WTC11 (cell line): ENCODE measurements around the gene HMGXB3. TPM values are rescaled to one million over a fixed set of nuclear protein-coding genes. Genes with fewer than 3 reads are reported as not detected.

Experiments used
- ATAC-seq: fragments of 200-7000 bp; cut with Tn5 transposase; 2 replicates; pipeline ENCODE4 v1.10.0; 2021; ENCODE audit warnings: mild to moderate bottlenecking, moderate library complexity
- CTCF ChIA-PET: fragments of 300-600 bp; sonication (Branson Sonifier 250); formaldehyde crosslinking; loops from one replicate; lab custom pipeline; 2021; ENCODE audit warnings: antibody characterized with exemption; lab: Charles Lee
- POLR2A ChIA-PET: fragments of 350-600 bp; sonication (Branson Sonifier 250); formaldehyde crosslinking; loops from one replicate; lab custom pipeline; 2021; ENCODE audit warnings: antibody characterized with exemption; lab: Charles Lee
- DNase-seq: peaks from one replicate; pipeline ENCODE4 v3.0.0; 2021; ENCODE audit warnings: low spot score
- H3K27ac Mint-ChIP-seq: 2 replicates; pipeline ENCODE4 v1.8.0; 2021; ENCODE audit warnings: mixed read lengths
- H3K27me3 Mint-ChIP-seq: 2 replicates; pipeline ENCODE4 v1.8.0; 2021; ENCODE audit warnings: low read depth, mild to moderate bottlenecking, moderate library complexity, mixed read lengths
- H3K36me3 Mint-ChIP-seq: 2 replicates; pipeline ENCODE4 v1.8.0; 2021; ENCODE audit warnings: mixed read lengths
- H3K4me1 Mint-ChIP-seq: 2 replicates; pipeline ENCODE4 v1.8.0; 2022; ENCODE audit warnings: mixed read lengths
- H3K4me3 Mint-ChIP-seq: 2 replicates; pipeline ENCODE4 v1.8.0; 2021; ENCODE audit warnings: mild to moderate bottlenecking, moderate library complexity, mixed read lengths
- H3K9me3 Mint-ChIP-seq: 2 replicates; pipeline ENCODE4 v1.8.0; 2021; ENCODE audit warnings: mixed read lengths
- AFF4 ChIP-seq: sonication (generic); formaldehyde crosslinking; IDR thresholded peaks from 2 replicates; pipeline ENCODE4 v1.8.1; 2023; ENCODE audit warnings: mild to moderate bottlenecking, missing genetic modification reagents, borderline replicate concordance
- ATF1 ChIP-seq: sonication (generic); formaldehyde crosslinking; IDR thresholded peaks from 2 replicates; pipeline ENCODE4 v1.8.1; 2023; ENCODE audit warnings: mild to moderate bottlenecking, moderate library complexity, missing genetic modification reagents
- ELF4 ChIP-seq: sonication (generic); formaldehyde crosslinking; IDR thresholded peaks from 2 replicates; pipeline ENCODE4 v1.8.1; 2022; ENCODE audit warnings: low read depth, mild to moderate bottlenecking, moderate library complexity, missing genetic modification reagents
- FOXJ3 ChIP-seq: sonication (generic); formaldehyde crosslinking; IDR thresholded peaks from 2 replicates; pipeline ENCODE4 v1.9.0; 2021; ENCODE audit warnings: missing genetic modification reagents, mild to moderate bottlenecking, borderline replicate concordance
- JUN ChIP-seq: sonication (generic); formaldehyde crosslinking; IDR thresholded peaks from 2 replicates; pipeline ENCODE4 v1.8.0; 2023; ENCODE audit warnings: mild to moderate bottlenecking, missing genetic modification reagents
- MYBL2 ChIP-seq: sonication (generic); formaldehyde crosslinking; IDR thresholded peaks from 2 replicates; pipeline ENCODE4 v1.8.1; 2023; ENCODE audit warnings: mild to moderate bottlenecking, moderate library complexity, missing genetic modification reagents
- NR3C1 ChIP-seq: sonication (generic); formaldehyde crosslinking; conservative IDR thresholded peaks from 2 replicates; pipeline ENCODE4 v1.8.1; 2023; ENCODE audit warnings: low read depth, mild to moderate bottlenecking, missing genetic modification reagents
- OVOL2 ChIP-seq: fragments of 250-450 bp; sonication (Bioruptor Pico); IDR thresholded peaks from 2 replicates; pipeline ENCODE4 v1.9.0; 2021; ENCODE audit warnings: mild to moderate bottlenecking, borderline replicate concordance
- SMAD4 ChIP-seq: sonication (generic); formaldehyde crosslinking; IDR thresholded peaks from 2 replicates; pipeline ENCODE4 v1.8.0; 2022; ENCODE audit warnings: mild to moderate bottlenecking, missing genetic modification reagents
- ZMAT4 ChIP-seq: fragments of 250-450 bp; sonication (Bioruptor Pico); IDR thresholded peaks from 2 replicates; pipeline ENCODE4 v1.9.0; 2021; ENCODE audit warnings: mild to moderate bottlenecking
- ZNF121 ChIP-seq: sonication (generic); formaldehyde crosslinking; IDR thresholded peaks from 2 replicates; pipeline ENCODE4 v1.8.0; 2023; ENCODE audit warnings: missing genetic modification reagents
- ZNF423 ChIP-seq: fragments of 250-450 bp; sonication (Bioruptor Pico); IDR thresholded peaks from 2 replicates; pipeline ENCODE4 v2.1.2; 2022; ENCODE audit warnings: mild to moderate bottlenecking, moderate library complexity
- total RNA-seq: library from RNA; stranded (reverse); gene quantifications from 3 replicates; pipeline ENCODE4 v1.2.3, GENCODE V29; 2021
- TF ChIP-seq, protein P1 (sequence below): fragments of 250-450 bp; sonication (Bioruptor Pico); IDR thresholded peaks from 2 replicates; pipeline ENCODE4 v1.9.0; 2021; ENCODE audit warnings: mild to moderate bottlenecking, borderline replicate concordance
- TF ChIP-seq, protein P2 (sequence below): sonication (generic); formaldehyde crosslinking; conservative IDR thresholded peaks from 2 replicates; pipeline ENCODE4 v1.8.1; 2022; ENCODE audit warnings: mild to moderate bottlenecking, missing genetic modification reagents
- TF ChIP-seq, protein P3 (sequence below): sonication (generic); formaldehyde crosslinking; IDR thresholded peaks from 2 replicates; pipeline ENCODE4 v1.8.0; 2023; ENCODE audit warnings: mild to moderate bottlenecking, missing genetic modification reagents
- TF ChIP-seq, protein P4 (sequence below): sonication (generic); formaldehyde crosslinking; IDR thresholded peaks from 2 replicates; pipeline ENCODE4 v1.8.1; 2022; ENCODE audit warnings: mild to moderate bottlenecking, moderate library complexity, missing genetic modification reagents
- TF ChIP-seq, protein P5 (sequence below): sonication (generic); formaldehyde crosslinking; IDR thresholded peaks from 2 replicates; pipeline ENCODE4 v1.8.0; 2023; ENCODE audit warnings: missing genetic modification reagents

Gene HMGXB3
- total RNA-seq, 1 experiment from 2014 or later, result 31.6 TPM

GRCh38 chr5:150060471-150060870 lies 59.9 kb downstream of the HMGXB3 start (continued):
- no peak for TF ChIP-seq AFF4 (CRISPR knock-in tag)
- TF ChIP-seq, protein P1, sequence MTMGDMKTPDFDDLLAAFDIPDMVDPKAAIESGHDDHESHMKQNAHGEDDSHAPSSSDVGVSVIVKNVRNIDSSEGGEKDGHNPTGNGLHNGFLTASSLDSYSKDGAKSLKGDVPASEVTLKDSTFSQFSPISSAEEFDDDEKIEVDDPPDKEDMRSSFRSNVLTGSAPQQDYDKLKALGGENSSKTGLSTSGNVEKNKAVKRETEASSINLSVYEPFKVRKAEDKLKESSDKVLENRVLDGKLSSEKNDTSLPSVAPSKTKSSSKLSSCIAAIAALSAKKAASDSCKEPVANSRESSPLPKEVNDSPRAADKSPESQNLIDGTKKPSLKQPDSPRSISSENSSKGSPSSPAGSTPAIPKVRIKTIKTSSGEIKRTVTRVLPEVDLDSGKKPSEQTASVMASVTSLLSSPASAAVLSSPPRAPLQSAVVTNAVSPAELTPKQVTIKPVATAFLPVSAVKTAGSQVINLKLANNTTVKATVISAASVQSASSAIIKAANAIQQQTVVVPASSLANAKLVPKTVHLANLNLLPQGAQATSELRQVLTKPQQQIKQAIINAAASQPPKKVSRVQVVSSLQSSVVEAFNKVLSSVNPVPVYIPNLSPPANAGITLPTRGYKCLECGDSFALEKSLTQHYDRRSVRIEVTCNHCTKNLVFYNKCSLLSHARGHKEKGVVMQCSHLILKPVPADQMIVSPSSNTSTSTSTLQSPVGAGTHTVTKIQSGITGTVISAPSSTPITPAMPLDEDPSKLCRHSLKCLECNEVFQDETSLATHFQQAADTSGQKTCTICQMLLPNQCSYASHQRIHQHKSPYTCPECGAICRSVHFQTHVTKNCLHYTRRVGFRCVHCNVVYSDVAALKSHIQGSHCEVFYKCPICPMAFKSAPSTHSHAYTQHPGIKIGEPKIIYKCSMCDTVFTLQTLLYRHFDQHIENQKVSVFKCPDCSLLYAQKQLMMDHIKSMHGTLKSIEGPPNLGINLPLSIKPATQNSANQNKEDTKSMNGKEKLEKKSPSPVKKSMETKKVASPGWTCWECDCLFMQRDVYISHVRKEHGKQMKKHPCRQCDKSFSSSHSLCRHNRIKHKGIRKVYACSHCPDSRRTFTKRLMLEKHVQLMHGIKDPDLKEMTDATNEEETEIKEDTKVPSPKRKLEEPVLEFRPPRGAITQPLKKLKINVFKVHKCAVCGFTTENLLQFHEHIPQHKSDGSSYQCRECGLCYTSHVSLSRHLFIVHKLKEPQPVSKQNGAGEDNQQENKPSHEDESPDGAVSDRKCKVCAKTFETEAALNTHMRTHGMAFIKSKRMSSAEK (CRISPR knock-in tag), result no peak

- no peaks in the 10 kb centered on the region for H3K9me3 Mint-ChIP-seq
- no peaks in the 10 kb centered on the region for H3K36me3 Mint-ChIP-seq
- POLR2A ChIA-PET, result no interaction called here
- peaks cover 17% of the 10 kb centered on the region for H3K4me1 Mint-ChIP-seq
- CTCF ChIA-PET, result interaction anchor here (1.2 to 1.4 kb wide), 2 partner anchors 102 to 107 kb away, joined by 3 read pairs; no protein-coding TSS in a partner anchor
- no peak for DNase-seq
- TF ChIP-seq MYBL2 (CRISPR knock-in tag), result no peak
- TF ChIP-seq, all 79 proteins: peak for 0
- H3K4me3 Mint-ChIP-seq, result no peak overlapping the region
- no peak for ATAC-seq
- no peak overlapping the region for H3K27ac Mint-ChIP-seq
- H3K27me3 Mint-ChIP-seq, result peaks cover 7% of the 10 kb centered on the region
Measured at GRCh38 chr5:150061538-150061995, 61.0 kb downstream of the HMGXB3 start.

DNA sequence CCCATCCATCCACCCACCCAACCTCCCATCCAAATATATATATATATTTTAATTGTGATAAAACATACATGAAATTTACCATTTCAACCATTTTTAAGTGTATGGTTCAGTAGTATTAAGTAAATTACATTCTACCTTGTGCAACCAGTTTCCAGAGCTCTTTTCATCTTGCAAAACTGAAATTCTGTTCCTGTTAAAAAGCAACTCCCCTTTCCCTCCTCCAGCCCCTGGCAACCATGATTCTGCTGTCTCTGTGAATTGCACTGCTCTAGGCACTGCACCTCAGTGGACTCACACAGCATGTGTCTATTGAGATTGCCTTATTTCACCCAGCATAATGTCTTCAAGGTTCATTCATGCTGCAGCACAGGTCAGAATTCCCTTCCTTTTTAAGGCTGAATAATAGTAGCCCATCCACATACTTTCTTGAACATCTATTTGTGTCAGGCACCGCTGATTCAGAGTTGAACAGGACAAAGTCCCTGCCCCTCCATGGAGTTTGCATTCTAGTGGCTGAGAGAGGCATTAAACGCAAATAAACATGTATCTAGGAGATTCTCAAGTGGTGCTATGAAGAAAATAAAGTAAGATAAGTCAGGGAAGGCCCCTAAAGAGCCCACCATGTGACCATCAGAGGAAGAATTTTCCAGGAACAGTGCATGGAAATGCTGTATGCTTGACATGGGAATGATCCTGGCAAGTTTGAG lies 61.8 kb downstream of the HMGXB3 start:
- peaks cover 13% of the 10 kb centered on the region for H3K4me1 Mint-ChIP-seq
- H3K9me3 Mint-ChIP-seq, result no peaks in the 10 kb centered on the region
- H3K27me3 Mint-ChIP-seq, result peaks cover 7% of the 10 kb centered on the region
- H3K4me3 Mint-ChIP-seq, result no peak overlapping the region
- POLR2A ChIA-PET, result no interaction called here
- ATAC-seq (no peak), DNase-seq (no peak)
- CTCF ChIA-PET, result interaction anchor here (1.3 to 2.2 kb wide), 3 partner anchors 60 to 395 kb away, joined by 3 to 6 read pairs (median 3); no protein-coding TSS in a partner anchor
- H3K27ac Mint-ChIP-seq, result no peak overlapping the region
- H3K36me3 Mint-ChIP-seq, result no peaks in the 10 kb centered on the region
- no peak for TF ChIP-seq OVOL2
- TF ChIP-seq JUN (CRISPR knock-in tag), result no peak
- TF ChIP-seq, protein P2, sequence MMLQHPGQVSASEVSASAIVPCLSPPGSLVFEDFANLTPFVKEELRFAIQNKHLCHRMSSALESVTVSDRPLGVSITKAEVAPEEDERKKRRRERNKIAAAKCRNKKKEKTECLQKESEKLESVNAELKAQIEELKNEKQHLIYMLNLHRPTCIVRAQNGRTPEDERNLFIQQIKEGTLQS (CRISPR knock-in tag), result no peak
- TF ChIP-seq, protein P3, sequence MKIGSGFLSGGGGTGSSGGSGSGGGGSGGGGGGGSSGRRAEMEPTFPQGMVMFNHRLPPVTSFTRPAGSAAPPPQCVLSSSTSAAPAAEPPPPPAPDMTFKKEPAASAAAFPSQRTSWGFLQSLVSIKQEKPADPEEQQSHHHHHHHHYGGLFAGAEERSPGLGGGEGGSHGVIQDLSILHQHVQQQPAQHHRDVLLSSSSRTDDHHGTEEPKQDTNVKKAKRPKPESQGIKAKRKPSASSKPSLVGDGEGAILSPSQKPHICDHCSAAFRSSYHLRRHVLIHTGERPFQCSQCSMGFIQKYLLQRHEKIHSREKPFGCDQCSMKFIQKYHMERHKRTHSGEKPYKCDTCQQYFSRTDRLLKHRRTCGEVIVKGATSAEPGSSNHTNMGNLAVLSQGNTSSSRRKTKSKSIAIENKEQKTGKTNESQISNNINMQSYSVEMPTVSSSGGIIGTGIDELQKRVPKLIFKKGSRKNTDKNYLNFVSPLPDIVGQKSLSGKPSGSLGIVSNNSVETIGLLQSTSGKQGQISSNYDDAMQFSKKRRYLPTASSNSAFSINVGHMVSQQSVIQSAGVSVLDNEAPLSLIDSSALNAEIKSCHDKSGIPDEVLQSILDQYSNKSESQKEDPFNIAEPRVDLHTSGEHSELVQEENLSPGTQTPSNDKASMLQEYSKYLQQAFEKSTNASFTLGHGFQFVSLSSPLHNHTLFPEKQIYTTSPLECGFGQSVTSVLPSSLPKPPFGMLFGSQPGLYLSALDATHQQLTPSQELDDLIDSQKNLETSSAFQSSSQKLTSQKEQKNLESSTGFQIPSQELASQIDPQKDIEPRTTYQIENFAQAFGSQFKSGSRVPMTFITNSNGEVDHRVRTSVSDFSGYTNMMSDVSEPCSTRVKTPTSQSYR (CRISPR knock-in tag), result no peak
- TF ChIP-seq, protein P4, sequence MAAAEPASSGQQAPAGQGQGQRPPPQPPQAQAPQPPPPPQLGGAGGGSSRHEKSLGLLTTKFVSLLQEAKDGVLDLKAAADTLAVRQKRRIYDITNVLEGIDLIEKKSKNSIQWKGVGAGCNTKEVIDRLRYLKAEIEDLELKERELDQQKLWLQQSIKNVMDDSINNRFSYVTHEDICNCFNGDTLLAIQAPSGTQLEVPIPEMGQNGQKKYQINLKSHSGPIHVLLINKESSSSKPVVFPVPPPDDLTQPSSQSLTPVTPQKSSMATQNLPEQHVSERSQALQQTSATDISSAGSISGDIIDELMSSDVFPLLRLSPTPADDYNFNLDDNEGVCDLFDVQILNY (CRISPR knock-in tag), result no peak
- TF ChIP-seq, protein P5, sequence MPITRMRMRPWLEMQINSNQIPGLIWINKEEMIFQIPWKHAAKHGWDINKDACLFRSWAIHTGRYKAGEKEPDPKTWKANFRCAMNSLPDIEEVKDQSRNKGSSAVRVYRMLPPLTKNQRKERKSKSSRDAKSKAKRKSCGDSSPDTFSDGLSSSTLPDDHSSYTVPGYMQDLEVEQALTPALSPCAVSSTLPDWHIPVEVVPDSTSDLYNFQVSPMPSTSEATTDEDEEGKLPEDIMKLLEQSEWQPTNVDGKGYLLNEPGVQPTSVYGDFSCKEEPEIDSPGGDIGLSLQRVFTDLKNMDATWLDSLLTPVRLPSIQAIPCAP (CRISPR knock-in tag), result no peak
- TF ChIP-seq ZNF121, result no peak
- TF ChIP-seq ATF1 (CRISPR knock-in tag), result no peak
- TF ChIP-seq NR3C1 (CRISPR knock-in tag), result no peak
- TF ChIP-seq FOXJ3, result no peak
- no peak for TF ChIP-seq ZNF423
- no peak for TF ChIP-seq SMAD4 (CRISPR knock-in tag)
- no peak for TF ChIP-seq ZMAT4 (CRISPR knock-in tag)
- no peak for TF ChIP-seq ELF4 (CRISPR knock-in tag)
